H1 (cell line): ENCODE measurements around the gene ADSS2. TPM values are rescaled to one million over a fixed set of nuclear protein-coding genes. Genes with fewer than 3 reads are reported as not detected.

Source experiments
- CTCF ChIA-PET: fragments of 300-600 bp; sonication (Branson Sonifier 250); formaldehyde crosslinking; loops from one replicate; lab custom pipeline; 2021; ENCODE audit not compliant: partially characterized antibody; lab: Charles Lee
- POLR2A ChIA-PET: fragments of 300-600 bp; sonication (Branson Sonifier 250); formaldehyde crosslinking; loops from one replicate; lab custom pipeline; 2021; ENCODE audit warnings: inconsistent platforms; ENCODE audit not compliant: partially characterized antibody; lab: Charles Lee
- DNase-seq, 2 experiments: peaks; one replicate each; pipeline versions ENCODE4 v3.0.0 to v3.0.0-alpha.2; 2010 to 2022; ENCODE audit warnings: low spot score in 2 of 2, low read depth in 1 of 2, mixed read lengths in 1 of 2
- FAIRE-seq: peaks from 2 replicates; lab custom pipeline; 2011; peaks lifted over from hg19 to GRCh38; lab: Jason Lieb, UNC
- H2AFZ ChIP-seq: 2 replicates; pipeline ENCODE4 v1.8.1; 2012; ENCODE audit warnings: low read length, inconsistent platforms
- H2AK5ac ChIP-seq: 2 replicates; pipeline ENCODE4 v1.6.1; 2013; ENCODE audit warnings: low read depth, low read length
- H2BK120ac ChIP-seq: replicated peaks from 2 replicates; pipeline ENCODE3; 2013; ENCODE audit warnings: low read depth, low read length, inconsistent platforms
- H2BK12ac ChIP-seq: 2 replicates; pipeline ENCODE4 v1.6.1; 2013; ENCODE audit warnings: low read depth, low read length
- H2BK15ac ChIP-seq: 2 replicates; pipeline ENCODE4 v1.6.1; 2013; ENCODE audit warnings: low read length
- H2BK20ac ChIP-seq: 2 replicates; pipeline ENCODE4 v1.6.1; 2013; ENCODE audit warnings: low read length
- H2BK5ac ChIP-seq: 2 replicates; pipeline ENCODE4 v1.6.1; 2013; ENCODE audit warnings: low read depth, low read length
- H3K14ac ChIP-seq: 2 replicates; pipeline ENCODE4 v1.6.1; 2013; ENCODE audit warnings: inconsistent platforms; ENCODE audit not compliant: insufficient read length
- H3K18ac ChIP-seq: 2 replicates; pipeline ENCODE4 v1.6.1; 2013; ENCODE audit warnings: low read length; ENCODE audit errors: extremely low read depth
- H3K23ac ChIP-seq: 2 replicates; pipeline ENCODE4 v1.6.1; 2013; ENCODE audit warnings: inconsistent platforms; ENCODE audit not compliant: insufficient read length
- H3K23me2 ChIP-seq: 2 replicates; pipeline ENCODE4 v1.6.1; 2013; ENCODE audit warnings: low read depth, low read length
- H3K27ac ChIP-seq: 2 replicates; pipeline ENCODE4 v1.6.1; 2011; ENCODE audit warnings: low read depth, low read length, inconsistent platforms
- H3K27me3 ChIP-seq, 4 experiments: replicated peaks in 1 of 4; 1 replicate in 1 of 4; 2 replicates in 3 of 4; pipeline versions ENCODE4 v1.6.1 to v1.8.1; 2011 to 2013; ENCODE audit warnings: low read length in 3 of 4, mild to moderate bottlenecking in 3 of 4, inconsistent platforms in 2 of 4, mixed read lengths in 2 of 4, moderate library complexity in 1 of 4; ENCODE audit not compliant: control insufficient read depth in 3 of 4, insufficient read depth in 3 of 4; ENCODE audit errors: extremely low read depth in 1 of 4
- H3K36me3 ChIP-seq, 4 experiments: 2 replicates each; pipeline versions ENCODE4 v1.6.1 to v1.8.1; 2011 to 2013; ENCODE audit warnings: mild to moderate bottlenecking in 4 of 4, low read length in 3 of 4, moderate library complexity in 2 of 4, control low read depth in 1 of 4, inconsistent platforms in 1 of 4; ENCODE audit not compliant: insufficient read depth in 4 of 4, control insufficient read depth in 2 of 4
- H3K4ac ChIP-seq: replicated peaks from 2 replicates; pipeline ENCODE3; 2013; ENCODE audit warnings: low read length, low read depth, mixed read lengths, inconsistent platforms; ENCODE audit not compliant: insufficient read length
- H3K4me1 ChIP-seq, 4 experiments: replicated peaks in 1 of 4; 1 replicate in 1 of 4; 2 replicates in 3 of 4; pipeline versions ENCODE4 v1.6.1 to v1.8.1; 2011 to 2013; ENCODE audit warnings: low read length in 3 of 4, inconsistent platforms in 2 of 4, mixed read lengths in 1 of 4; ENCODE audit not compliant: insufficient read depth in 4 of 4, control insufficient read depth in 3 of 4
- H3K4me2 ChIP-seq, 2 experiments: 2 replicates each; pipeline versions ENCODE4 v1.6.1 to v1.8.1; 2011 to 2013; ENCODE audit warnings: low read depth in 2 of 2, low read length in 2 of 2, control low read depth in 1 of 2, inconsistent platforms in 1 of 2, mild to moderate bottlenecking in 1 of 2; ENCODE audit not compliant: insufficient read depth in 1 of 2
- H3K4me3 ChIP-seq, 4 experiments: fragments of 200-600, 300-600 bp in 1 of 4; sonication (generic), shearing (Covaris generic), sonication (Bioruptor Twin) in 1 of 4; 2 replicates each; pipeline versions ENCODE4 v1.5.1 to v1.8.1; 2011 to 2016; ENCODE audit warnings: low read length in 4 of 4, low read depth in 3 of 4, control low read depth in 2 of 4, inconsistent platforms in 2 of 4, mild to moderate bottlenecking in 2 of 4, mixed read lengths in 1 of 4, moderate library complexity in 1 of 4; ENCODE audit not compliant: insufficient read depth in 2 of 4; ENCODE audit errors: extremely low read depth in 1 of 4
- H3K56ac ChIP-seq: replicated peaks from 2 replicates; pipeline ENCODE3; 2013; ENCODE audit warnings: low read depth, mild to moderate bottlenecking, mixed read lengths, low read length, inconsistent platforms; ENCODE audit not compliant: insufficient read length
- H3K79me1 ChIP-seq: 2 replicates; pipeline ENCODE4 v1.6.1; 2013; ENCODE audit warnings: low read depth, low read length, control low read depth
- H3K79me2 ChIP-seq, 2 experiments: 2 replicates each; pipeline versions ENCODE4 v1.6.1 to v1.8.1; 2012 to 2013; ENCODE audit warnings: low read length in 2 of 2, mild to moderate bottlenecking in 2 of 2, inconsistent platforms in 1 of 2; ENCODE audit not compliant: insufficient read depth in 2 of 2, control insufficient read depth in 1 of 2
- H3K9ac ChIP-seq, 4 experiments: replicated peaks in 1 of 4; 1 replicate in 1 of 4; 2 replicates in 3 of 4; pipeline versions ENCODE4 v1.6.1 to v1.8.1; 2011 to 2013; ENCODE audit warnings: low read depth in 3 of 4, low read length in 3 of 4, control low read depth in 2 of 4, mild to moderate bottlenecking in 2 of 4, moderate library complexity in 2 of 4, inconsistent platforms in 1 of 4; ENCODE audit errors: extremely low read depth in 1 of 4
- H3K9me3 ChIP-seq, 2 experiments: 2 replicates each; pipeline versions ENCODE4 v1.6.1 to v1.8.1; 2012 to 2013; ENCODE audit warnings: mild to moderate bottlenecking in 2 of 2, moderate library complexity in 2 of 2, control low read depth in 1 of 2, inconsistent platforms in 1 of 2, low read depth in 1 of 2, low read length in 1 of 2, mixed read lengths in 1 of 2; ENCODE audit not compliant: insufficient read depth in 2 of 2
- H4K20me1 ChIP-seq, 2 experiments: replicated peaks in 1 of 2; 2 replicates each; pipeline versions ENCODE3 to v1.8.1; 2011 to 2013; ENCODE audit warnings: inconsistent platforms in 2 of 2, low read length in 2 of 2, mild to moderate bottlenecking in 1 of 2; ENCODE audit not compliant: insufficient read depth in 2 of 2, control insufficient read depth in 1 of 2
- H4K5ac ChIP-seq: 2 replicates; pipeline ENCODE4 v1.6.1; 2013; ENCODE audit warnings: low read length, low read depth, mixed read lengths, inconsistent platforms; ENCODE audit not compliant: insufficient read length
- H4K8ac ChIP-seq: 2 replicates; pipeline ENCODE4 v1.8.0; 2013; ENCODE audit warnings: mild to moderate bottlenecking, moderate library complexity, low read length, inconsistent platforms; ENCODE audit not compliant: insufficient read depth; ENCODE audit errors: extremely low read depth
- H4K91ac ChIP-seq: replicated peaks from 2 replicates; pipeline ENCODE3; 2013; ENCODE audit warnings: low read length, mixed read lengths, inconsistent platforms; ENCODE audit not compliant: insufficient read length
- CEBPB ChIP-seq: IDR thresholded peaks from 2 replicates; pipeline ENCODE4 v1.6.1; 2012; ENCODE audit warnings: low read depth, low read length
- CREB1 ChIP-seq: IDR thresholded peaks from 2 replicates; pipeline ENCODE4 v1.6.1; 2012; ENCODE audit warnings: inconsistent platforms
- FOSL1 ChIP-seq: IDR thresholded peaks from 2 replicates; pipeline ENCODE4 v1.6.1; 2011; ENCODE audit warnings: mild to moderate bottlenecking, low read depth, low read length, moderate library complexity; ENCODE audit not compliant: insufficient read depth
- KDM1A ChIP-seq: fragments of 200-600, 300-600 bp; sonication (generic); IDR thresholded peaks from 2 replicates; pipeline ENCODE4 v1.7.1; 2016; ENCODE audit warnings: mild to moderate bottlenecking, low read length, borderline replicate concordance
- RXRA ChIP-seq: IDR thresholded peaks from 2 replicates; pipeline ENCODE4 v1.6.1; 2011; ENCODE audit warnings: low read depth, mild to moderate bottlenecking, low read length, moderate library complexity; ENCODE audit not compliant: insufficient read depth
- SP1 ChIP-seq: IDR thresholded peaks from 2 replicates; pipeline ENCODE4 v1.6.1; 2011; ENCODE audit warnings: low read depth, low read length
- TAF7 ChIP-seq: optimal IDR thresholded peaks from 2 replicates; pipeline ENCODE3; 2011; ENCODE audit warnings: low read depth, mild to moderate bottlenecking, inconsistent platforms, low read length, moderate library complexity, borderline replicate concordance
- ZNF274 ChIP-seq: IDR thresholded peaks from 2 replicates; pipeline ENCODE4 v1.7.0; 2012; ENCODE audit warnings: low read length, borderline replicate concordance; ENCODE audit errors: extremely low read depth
- WGBS, 2 experiments: shearing (Covaris generic) in 1 of 2; methylation state at CpG; one replicate each; pipeline versions ENCODE4 v1.1.6 to v1.1.7; 2013 to 2015; ENCODE audit warnings: low lambda C conversion rate in 2 of 2, mixed read lengths in 2 of 2, inconsistent platforms in 1 of 2, low coverage in 1 of 2, missing lambda C conversion rate in 1 of 2; ENCODE audit not compliant: insufficient replicate concordance in 2 of 2, insufficient coverage in 1 of 2, insufficient read length in 1 of 2; ENCODE audit errors: extremely low coverage in 1 of 2, missing lambda C conversion rate in 1 of 2; 5-methylcytosine and 5-hydroxymethylcytosine counted together
- polyA plus RNA-seq, 7 experiments: library from polyadenylated mRNA; depleted of rRNA in 3 of 7; stranded (reverse) in 5 of 7; unstranded in 2 of 7; fragments of >200 nt in 5 of 7; fragments of 200-250 nt in 2 of 7; gene quantifications; 1 replicate in 5 of 7; 2 replicates in 1 of 7; 4 replicates in 1 of 7; pipeline versions ENCODE4 v1.2.1 to v1.2.3, GENCODE V29; 2011 to 2013; ENCODE audit warnings: missing spikeins in 2 of 7, mixed read lengths in 2 of 7
- total RNA-seq: library from RNA; stranded (reverse); fragmentation: NEBNext Ultra II Directional; extraction: Animal tissue kit (Norgen Biotek cat#: 25700); gene quantifications from 2 replicates; pipeline ENCODE4 v1.2.1, GENCODE V29; 2021
- TF ChIP-seq, protein P1 (sequence below), 3 experiments: IDR thresholded peaks; 1 replicate in 2 of 3; 2 replicates in 1 of 3; pipeline versions ENCODE4 v1.5.1 to v1.6.1; 2011; ENCODE audit warnings: low read length in 3 of 3, mild to moderate bottlenecking in 3 of 3, inconsistent platforms in 2 of 3, low read depth in 1 of 3, moderate library complexity in 1 of 3; ENCODE audit not compliant: insufficient read depth in 1 of 3; ENCODE audit errors: control extremely low read depth in 1 of 3
- TF ChIP-seq, protein P2 (sequence below): IDR thresholded peaks from 2 replicates; pipeline ENCODE4 v1.6.1; 2012; ENCODE audit warnings: low read length, inconsistent platforms

ADSS2 gene
- total and polyA plus RNA-seq, 2 of the 8 experiments (the other 6 are each of a cell fraction or from before 2014, with no cell fraction given) = 29.8 to 108 TPM

DNA sequence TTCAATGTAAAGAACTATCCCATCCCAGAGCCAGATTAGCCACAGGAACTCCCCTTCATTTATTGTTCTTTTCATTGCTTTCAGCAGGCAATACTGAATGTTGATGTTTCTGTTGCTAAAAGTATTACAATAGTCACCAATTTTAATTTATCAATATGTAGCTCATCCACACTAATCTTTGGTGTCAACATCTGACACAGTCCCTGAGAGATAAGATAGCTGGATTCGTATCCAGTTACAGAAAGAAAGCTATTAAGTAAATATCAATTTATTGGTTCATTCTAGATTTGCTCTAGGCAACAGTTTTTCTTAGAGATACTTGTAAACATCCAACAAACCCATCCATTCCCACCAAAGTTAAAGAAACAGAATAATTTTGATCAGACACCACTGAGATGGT lies 4.7 kb downstream of the ADSS2 start:
- no peak overlapping the region for H2AK5ac ChIP-seq
- peaks cover 2% of the 10 kb centered on the region; the same call in 1 of the 2 replicates for H3K23me2 ChIP-seq
- no peak for FAIRE-seq
- peaks cover 14 to 90% of the 10 kb centered on the region in 2 experiments for H3K79me2 ChIP-seq
- no peak overlapping the region for H3K4ac ChIP-seq
- peaks cover 3 to 25% (median 17%) of the 10 kb centered on the region in 4 experiments; a peak in 5 of 7 replicates for H3K4me1 ChIP-seq
- no peak overlapping the region for H2BK15ac ChIP-seq
- H3K79me1 ChIP-seq = no peaks in the 10 kb centered on the region
- H2BK20ac ChIP-seq = no peak overlapping the region
- WGBS, 2 experiments = 72% methylated on average over 1 of the region's 1 CpG; no CpG with 5 or more reads in 1 of the 2 experiments
- H4K8ac ChIP-seq = no peak overlapping the region
- peak overlapping the region in 1 of 4 experiments; percentile 88; a peak in 1 of 8 replicates for H3K4me3 ChIP-seq
- H3K9ac ChIP-seq = no peak overlapping the region
- H2BK12ac ChIP-seq = no peak overlapping the region
- H4K91ac ChIP-seq = peak overlapping the region; percentile 50
- H3K14ac ChIP-seq = no peak overlapping the region
- peak overlapping the region; percentile 0 to 5; a peak in 1 of 4 replicates for H3K4me2 ChIP-seq
- H3K27me3 ChIP-seq = no peaks in the 10 kb centered on the region
- H2BK5ac ChIP-seq = no peak overlapping the region
- no peak overlapping the region for H4K5ac ChIP-seq
- peaks cover 0 to 14% (median 0%) of the 10 kb centered on the region in 4 experiments; a peak in 1 of 8 replicates for H3K36me3 ChIP-seq
- H3K27ac ChIP-seq = no peak overlapping the region
- DNase-seq = no peak
- ChIA-PET POLR2A (interaction anchor here (0.6 to 1.5 kb wide), 4 partner anchors 13 to 426 kb away, joined by 3 read pairs; no protein-coding TSS in a partner anchor), CTCF (no interaction called here)
- peaks cover 0 to 6% of the 10 kb centered on the region in 2 experiments for H4K20me1 ChIP-seq
- no peak overlapping the region for H2AFZ ChIP-seq
- H3K23ac ChIP-seq = no peak overlapping the region
- no peaks in the 10 kb centered on the region for H3K9me3 ChIP-seq
- no peak overlapping the region for H2BK120ac ChIP-seq
- TF ChIP-seq SP1 (no peak), RXRA (no peak), KDM1A (no peak), CREB1 (no peak), TAF7 (no peak), CEBPB (no peak), FOSL1 (no peak), ZNF274 (no peak)
- TF ChIP-seq, protein P1, sequence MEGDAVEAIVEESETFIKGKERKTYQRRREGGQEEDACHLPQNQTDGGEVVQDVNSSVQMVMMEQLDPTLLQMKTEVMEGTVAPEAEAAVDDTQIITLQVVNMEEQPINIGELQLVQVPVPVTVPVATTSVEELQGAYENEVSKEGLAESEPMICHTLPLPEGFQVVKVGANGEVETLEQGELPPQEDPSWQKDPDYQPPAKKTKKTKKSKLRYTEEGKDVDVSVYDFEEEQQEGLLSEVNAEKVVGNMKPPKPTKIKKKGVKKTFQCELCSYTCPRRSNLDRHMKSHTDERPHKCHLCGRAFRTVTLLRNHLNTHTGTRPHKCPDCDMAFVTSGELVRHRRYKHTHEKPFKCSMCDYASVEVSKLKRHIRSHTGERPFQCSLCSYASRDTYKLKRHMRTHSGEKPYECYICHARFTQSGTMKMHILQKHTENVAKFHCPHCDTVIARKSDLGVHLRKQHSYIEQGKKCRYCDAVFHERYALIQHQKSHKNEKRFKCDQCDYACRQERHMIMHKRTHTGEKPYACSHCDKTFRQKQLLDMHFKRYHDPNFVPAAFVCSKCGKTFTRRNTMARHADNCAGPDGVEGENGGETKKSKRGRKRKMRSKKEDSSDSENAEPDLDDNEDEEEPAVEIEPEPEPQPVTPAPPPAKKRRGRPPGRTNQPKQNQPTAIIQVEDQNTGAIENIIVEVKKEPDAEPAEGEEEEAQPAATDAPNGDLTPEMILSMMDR (IDR thresholded peaks at IDR 0.05; ENCODE audit: control extremely low read depth in 1 of 3, insufficient read depth in 1 of 3, low read depth in 1 of 3, low read length in 3 of 3) = no peak
- TF ChIP-seq, protein P2, sequence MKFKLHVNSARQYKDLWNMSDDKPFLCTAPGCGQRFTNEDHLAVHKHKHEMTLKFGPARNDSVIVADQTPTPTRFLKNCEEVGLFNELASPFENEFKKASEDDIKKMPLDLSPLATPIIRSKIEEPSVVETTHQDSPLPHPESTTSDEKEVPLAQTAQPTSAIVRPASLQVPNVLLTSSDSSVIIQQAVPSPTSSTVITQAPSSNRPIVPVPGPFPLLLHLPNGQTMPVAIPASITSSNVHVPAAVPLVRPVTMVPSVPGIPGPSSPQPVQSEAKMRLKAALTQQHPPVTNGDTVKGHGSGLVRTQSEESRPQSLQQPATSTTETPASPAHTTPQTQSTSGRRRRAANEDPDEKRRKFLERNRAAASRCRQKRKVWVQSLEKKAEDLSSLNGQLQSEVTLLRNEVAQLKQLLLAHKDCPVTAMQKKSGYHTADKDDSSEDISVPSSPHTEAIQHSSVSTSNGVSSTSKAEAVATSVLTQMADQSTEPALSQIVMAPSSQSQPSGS = no peak
- H3K18ac ChIP-seq = no peak overlapping the region
- no peak overlapping the region for H3K56ac ChIP-seq
